GM12865 (cell line): ENCODE measurements around the gene OSBPL10.
A peak's percentile ranks its signal among the peaks of the same experiment; 100 is the strongest.

Experiments used
- DNase-seq: peaks from one replicate; pipeline ENCODE4 v3.0.0; 2010; ENCODE audit warnings: low read depth
- H3K4me3 ChIP-seq: 2 replicates; pipeline ENCODE4 v1.5.1; 2011; ENCODE audit warnings: mild to moderate bottlenecking, low read depth, low read length, control low read depth
- TF ChIP-seq, protein P1 (sequence below): IDR thresholded peaks from 2 replicates; pipeline ENCODE4 v1.5.1; 2011; ENCODE audit warnings: low read length, control low read depth, low read depth, inconsistent platforms; ENCODE audit not compliant: insufficient read depth; ENCODE audit errors: missing control alignments

The OSBPL10 gene

DNA sequence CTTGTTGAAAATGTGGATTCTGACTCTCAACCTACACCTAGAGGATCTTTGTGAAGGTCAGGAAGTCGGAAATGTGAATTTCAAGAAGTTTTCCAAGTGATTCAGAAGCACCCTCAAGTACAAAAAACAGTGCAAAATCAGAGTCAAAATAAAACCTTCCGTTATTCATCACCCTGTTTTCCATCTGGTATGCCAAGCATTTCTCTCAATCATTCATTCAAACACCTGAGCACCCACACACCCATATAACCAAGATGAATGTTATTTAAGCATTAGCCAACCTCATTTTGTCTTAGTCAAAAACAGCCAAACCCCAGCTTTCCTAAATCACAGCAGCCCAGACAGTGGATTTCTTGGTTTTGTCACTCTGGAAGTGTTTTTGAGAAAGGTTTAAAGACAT, 91.1 kb downstream of the OSBPL10 start:
- H3K4me3 ChIP-seq = no peak overlapping the region
- no peak for DNase-seq
- TF ChIP-seq, protein P1, sequence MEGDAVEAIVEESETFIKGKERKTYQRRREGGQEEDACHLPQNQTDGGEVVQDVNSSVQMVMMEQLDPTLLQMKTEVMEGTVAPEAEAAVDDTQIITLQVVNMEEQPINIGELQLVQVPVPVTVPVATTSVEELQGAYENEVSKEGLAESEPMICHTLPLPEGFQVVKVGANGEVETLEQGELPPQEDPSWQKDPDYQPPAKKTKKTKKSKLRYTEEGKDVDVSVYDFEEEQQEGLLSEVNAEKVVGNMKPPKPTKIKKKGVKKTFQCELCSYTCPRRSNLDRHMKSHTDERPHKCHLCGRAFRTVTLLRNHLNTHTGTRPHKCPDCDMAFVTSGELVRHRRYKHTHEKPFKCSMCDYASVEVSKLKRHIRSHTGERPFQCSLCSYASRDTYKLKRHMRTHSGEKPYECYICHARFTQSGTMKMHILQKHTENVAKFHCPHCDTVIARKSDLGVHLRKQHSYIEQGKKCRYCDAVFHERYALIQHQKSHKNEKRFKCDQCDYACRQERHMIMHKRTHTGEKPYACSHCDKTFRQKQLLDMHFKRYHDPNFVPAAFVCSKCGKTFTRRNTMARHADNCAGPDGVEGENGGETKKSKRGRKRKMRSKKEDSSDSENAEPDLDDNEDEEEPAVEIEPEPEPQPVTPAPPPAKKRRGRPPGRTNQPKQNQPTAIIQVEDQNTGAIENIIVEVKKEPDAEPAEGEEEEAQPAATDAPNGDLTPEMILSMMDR = no peak

DNA sequence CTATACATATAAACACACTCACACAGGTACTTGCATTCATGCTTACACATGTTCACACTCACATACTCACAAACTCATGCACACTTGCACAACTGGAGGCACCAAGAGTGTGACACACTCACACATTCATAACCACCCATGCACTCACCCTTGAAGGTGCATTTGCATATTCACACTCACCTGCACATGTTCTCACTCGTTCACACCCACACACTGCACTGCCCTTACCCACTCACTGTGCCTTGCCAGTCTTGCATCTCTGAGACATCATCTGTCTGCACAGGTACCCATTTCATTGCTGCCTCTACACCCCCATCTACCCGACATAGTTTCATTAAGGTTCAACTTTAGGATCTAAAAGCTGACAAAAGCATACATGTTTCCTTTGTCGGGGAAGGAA, 95.8 kb downstream of the OSBPL10 start:
- TF ChIP-seq, protein P1 = no peak
- DNase-seq = no peak
- no peak overlapping the region for H3K4me3 ChIP-seq

DNA sequence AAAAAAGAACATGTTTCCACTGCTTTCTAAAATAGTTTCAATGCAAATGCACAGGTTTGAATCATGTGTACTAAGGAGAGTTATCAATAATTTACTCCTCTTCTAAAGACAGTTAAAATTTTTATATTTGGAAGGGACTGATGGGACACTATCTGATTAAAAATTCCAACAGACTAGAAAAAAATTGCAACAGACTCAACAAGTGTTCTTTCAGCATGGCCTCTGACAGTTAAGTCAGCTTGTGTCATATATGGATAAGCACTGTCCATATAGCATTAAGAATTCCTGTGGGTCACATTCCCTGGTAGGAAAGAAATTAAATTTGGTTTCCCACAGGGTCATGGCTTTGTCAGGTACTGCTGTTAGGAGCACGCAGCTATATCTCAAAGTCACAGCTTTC, 96.8 kb downstream of the OSBPL10 start:
- no peak overlapping the region for H3K4me3 ChIP-seq
- DNase-seq = no peak
- TF ChIP-seq, protein P1 = no peak

DNA sequence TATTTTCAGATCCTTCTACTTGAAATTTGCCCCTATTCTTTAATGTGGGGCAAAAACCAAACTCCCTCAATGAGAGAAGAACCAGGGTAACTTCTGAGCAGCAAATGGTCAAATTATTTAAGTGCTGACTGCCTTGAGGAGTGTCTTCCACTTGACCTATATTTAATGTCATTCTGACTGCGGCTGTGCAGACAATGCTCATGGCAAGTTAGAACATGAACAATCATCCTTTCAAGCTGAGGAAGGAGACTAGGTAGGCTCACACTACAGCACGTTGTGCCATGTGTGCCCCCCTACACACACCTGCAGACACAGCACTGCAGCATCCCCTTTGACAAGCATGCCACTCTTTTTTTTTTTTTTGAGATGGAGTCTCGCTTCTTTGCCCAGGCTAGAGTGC, 98.2 kb downstream of the OSBPL10 start:
- no peak for DNase-seq
- H3K4me3 ChIP-seq = no peak overlapping the region
- TF ChIP-seq, protein P1 = no peak

DNA sequence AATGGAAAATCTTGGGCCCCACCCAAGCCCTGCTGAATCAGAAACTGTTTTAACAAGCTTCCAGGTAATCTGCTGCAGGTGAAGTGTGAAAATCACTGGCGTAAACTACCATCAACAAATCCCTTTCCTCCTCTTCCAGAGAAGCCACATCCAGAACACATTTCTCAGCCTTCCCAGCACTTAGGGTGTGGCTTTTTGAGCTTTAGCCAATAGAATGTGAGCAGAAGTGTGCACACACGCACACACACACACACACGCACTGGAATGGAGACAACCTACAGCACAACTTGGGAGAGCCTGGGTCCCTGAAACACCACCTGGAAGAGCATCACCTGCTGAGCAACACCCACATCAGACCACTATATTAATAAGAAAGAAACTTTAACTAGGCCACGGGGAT, 98.6 kb downstream of the OSBPL10 start:
- no peak overlapping the region for H3K4me3 ChIP-seq
- TF ChIP-seq, protein P1 = no peak
- DNase-seq = no peak

DNA sequence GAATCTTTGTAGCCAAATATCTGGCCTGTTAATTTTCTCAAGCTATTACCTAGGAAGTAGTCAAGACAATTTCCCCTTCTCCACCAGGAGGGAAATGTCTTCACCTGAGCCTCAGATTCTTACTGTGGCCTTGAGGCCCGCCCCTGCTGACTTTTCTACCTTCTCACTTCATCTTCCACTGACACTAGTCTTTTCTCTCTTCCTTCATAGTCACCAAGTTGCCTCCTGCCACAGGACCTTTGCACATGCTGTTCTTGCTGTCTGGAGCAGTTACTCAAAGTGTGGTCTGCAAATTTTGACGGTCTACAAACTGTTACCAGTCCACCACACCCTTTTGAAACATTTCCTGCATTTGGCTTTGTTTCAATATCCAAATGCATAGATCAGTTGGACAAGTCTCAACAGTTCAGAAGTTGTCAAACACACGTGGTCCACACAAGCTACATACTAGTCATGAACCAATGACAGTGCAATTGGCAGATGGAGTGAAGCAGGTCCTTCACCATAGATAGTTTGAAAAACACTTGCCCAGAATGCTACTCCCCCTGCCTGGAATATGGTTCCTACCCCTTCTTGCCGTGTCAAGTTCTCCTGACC, 100.5 kb downstream of the OSBPL10 start:
- no peak for DNase-seq
- H3K4me3 ChIP-seq = no peak overlapping the region
- TF ChIP-seq, protein P1 = no peak

DNA sequence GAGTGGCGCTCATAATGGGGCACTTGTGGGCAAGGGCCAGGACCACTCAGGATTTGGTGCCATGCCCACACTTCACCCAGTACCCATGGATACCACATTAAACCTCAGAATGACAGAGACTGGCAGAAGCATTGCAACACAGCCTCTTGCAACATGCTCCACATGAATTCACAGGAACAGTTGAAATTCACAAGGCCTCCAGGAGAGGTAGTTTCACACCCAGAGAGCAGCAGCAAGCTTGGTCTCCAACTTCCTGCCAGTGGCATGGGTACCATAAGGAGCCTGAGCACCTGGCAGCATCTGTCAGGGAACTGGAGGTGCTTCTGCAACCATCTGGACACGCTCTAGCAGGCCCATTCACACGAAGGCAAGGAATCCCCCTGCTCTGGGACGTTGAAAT, 101.0 kb downstream of the OSBPL10 start:
- peak; percentile 21 for DNase-seq

More for the DNA sequence above, 101.0 kb downstream of the OSBPL10 start:
- no peak overlapping the region for H3K4me3 ChIP-seq
- TF ChIP-seq, protein P1 = no peak
